Gastrocnemius medialis (tissue), 4 donors: ENCODE data around the gene GABRG3. TPM values are rescaled to one million over a fixed set of nuclear protein-coding genes. Genes with fewer than 3 reads are reported as not detected.

Experiments used
- ATAC-seq, 2 donors: fragments of 150-250 bp; one replicate each; pipeline ENCODE4 v1.9.1; 2016
- DNase-seq, 2 donors: peaks; one replicate each; pipeline ENCODE4 v3.0.0-alpha.2; 2019
- H3K27ac ChIP-seq, 4 donors: fragments of 200-600 bp; sonication (generic); 1 replicate in 1 of 4; 2 replicates in 3 of 4; pipeline ENCODE4 v1.5.1; 2016 to 2018; ENCODE audit warnings: mild to moderate bottlenecking in 2 of 4, moderate library complexity in 1 of 4
- H3K27me3 ChIP-seq, 3 donors: fragments of 200-600 bp; sonication (generic) in 2 of 3; 1 replicate in 1 of 3; 2 replicates in 2 of 3; pipeline versions ENCODE4 v1.5.1 to v1.6.0; 2016 to 2019; ENCODE audit warnings: mild to moderate bottlenecking in 1 of 3, moderate library complexity in 1 of 3
- H3K36me3 ChIP-seq, 2 donors: fragments of 200-600 bp; sonication (generic) in 1 of 2; one replicate each; pipeline ENCODE4 v1.5.1; 2017 to 2018
- H3K4me1 ChIP-seq, 2 donors: fragments of 200-600 bp; sonication (generic) in 1 of 2; one replicate each; pipeline ENCODE4 v1.5.1; 2016 to 2017; ENCODE audit warnings: mild to moderate bottlenecking in 2 of 2
- H3K4me3 ChIP-seq, 4 donors: fragments of 200-600 bp; sonication (generic) in 3 of 4; 1 replicate in 1 of 4; 2 replicates in 3 of 4; pipeline ENCODE4 v1.5.1; 2016 to 2019; ENCODE audit warnings: mild to moderate bottlenecking in 2 of 4
- H3K9me3 ChIP-seq, 3 donors: fragments of 200-600 bp; sonication (generic) in 2 of 3; 1 replicate in 1 of 3; 2 replicates in 2 of 3; pipeline ENCODE4 v1.5.1; 2016 to 2019
- POLR2A ChIP-seq, 2 donors: fragments of 450-650 bp; IDR thresholded peaks; one replicate each; pipeline ENCODE4 v1.6.1; 2017; ENCODE audit warnings: antibody characterized with exemption in 2 of 2, mild to moderate bottlenecking in 2 of 2, moderate library complexity in 2 of 2
- in situ Hi-C, 4 donors: fragments of 200-750 bp; cut with MboI; loops; one replicate each; pipeline versions ENCODE4 v1.15.0 to v1.8.0; 2017; ENCODE audit warnings: low sequenced_read_pairs in 4 of 4
- intact Hi-C: fragments of 100-400 bp; cut with DNase I; formaldehyde crosslinking; loops from one replicate; pipeline ENCODE4 v1.15.1; 2023; ENCODE audit warnings: low total_unique reads
- total RNA-seq, 4 donors: library from RNA; depleted of rRNA; stranded (reverse); fragments of >200 nt; gene quantifications; one replicate each; pipeline versions ENCODE4 v1.1.0 to v1.2.3, GENCODE V29; 2016
- TF ChIP-seq, protein P1 (sequence below), 5 experiments: fragments of 450-650 bp in 3 of 5; fragments of 200-600 bp in 2 of 5; sonication (generic) in 2 of 5; IDR thresholded peaks in 4 of 5; conservative IDR thresholded peaks in 1 of 5; 1 replicate in 4 of 5; 2 replicates in 1 of 5; pipeline ENCODE4 v1.5.1; 2016 to 2019; ENCODE audit warnings: antibody characterized with exemption in 5 of 5, mild to moderate bottlenecking in 3 of 5, moderate library complexity in 3 of 5

The GABRG3 gene
- total RNA-seq, 4 donors from 2014 or later: not detected

DNA sequence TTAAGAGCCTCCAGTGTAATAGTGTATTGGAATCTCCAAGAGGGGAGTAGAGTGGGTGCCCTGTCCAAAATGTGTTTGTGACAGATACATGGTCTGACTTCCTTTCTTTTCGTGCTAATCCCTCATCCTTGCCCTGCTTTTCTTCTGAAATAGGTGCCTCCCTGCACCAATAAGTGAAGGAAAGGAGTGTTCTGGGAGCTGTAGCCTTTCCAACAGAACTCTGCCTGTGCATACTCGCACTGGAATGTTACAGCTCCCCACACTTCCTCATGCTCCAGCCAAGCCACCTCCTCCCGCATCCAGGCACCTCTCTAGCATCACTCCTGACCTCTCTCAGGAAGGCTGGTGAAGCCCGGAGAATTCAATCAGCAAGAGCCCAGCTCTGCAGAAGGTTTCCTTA, 478.0 kb downstream of the GABRG3 start:
- Histone ChIP-seq H3K27ac (no peak overlapping the region), H3K4me1 (no peaks in the 10 kb centered on the region), H3K9me3 (no peaks in the 10 kb centered on the region), H3K27me3 (no peaks in the 10 kb centered on the region), H3K4me3 (no peak overlapping the region), H3K36me3 (no peaks in the 10 kb centered on the region)
- no peak for DNase-seq
- TF ChIP-seq, protein P1, sequence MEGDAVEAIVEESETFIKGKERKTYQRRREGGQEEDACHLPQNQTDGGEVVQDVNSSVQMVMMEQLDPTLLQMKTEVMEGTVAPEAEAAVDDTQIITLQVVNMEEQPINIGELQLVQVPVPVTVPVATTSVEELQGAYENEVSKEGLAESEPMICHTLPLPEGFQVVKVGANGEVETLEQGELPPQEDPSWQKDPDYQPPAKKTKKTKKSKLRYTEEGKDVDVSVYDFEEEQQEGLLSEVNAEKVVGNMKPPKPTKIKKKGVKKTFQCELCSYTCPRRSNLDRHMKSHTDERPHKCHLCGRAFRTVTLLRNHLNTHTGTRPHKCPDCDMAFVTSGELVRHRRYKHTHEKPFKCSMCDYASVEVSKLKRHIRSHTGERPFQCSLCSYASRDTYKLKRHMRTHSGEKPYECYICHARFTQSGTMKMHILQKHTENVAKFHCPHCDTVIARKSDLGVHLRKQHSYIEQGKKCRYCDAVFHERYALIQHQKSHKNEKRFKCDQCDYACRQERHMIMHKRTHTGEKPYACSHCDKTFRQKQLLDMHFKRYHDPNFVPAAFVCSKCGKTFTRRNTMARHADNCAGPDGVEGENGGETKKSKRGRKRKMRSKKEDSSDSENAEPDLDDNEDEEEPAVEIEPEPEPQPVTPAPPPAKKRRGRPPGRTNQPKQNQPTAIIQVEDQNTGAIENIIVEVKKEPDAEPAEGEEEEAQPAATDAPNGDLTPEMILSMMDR (IDR thresholded peaks at IDR 0.05 in 4 of 5, conservative IDR thresholded peaks at IDR 0.05 in 1 of 5): no peak
- no peak for TF ChIP-seq POLR2A (IDR thresholded peaks at IDR 0.05)
- no peak for ATAC-seq
- in situ Hi-C loops (no loop called here), intact Hi-C loops (no loop called here)

DNA sequence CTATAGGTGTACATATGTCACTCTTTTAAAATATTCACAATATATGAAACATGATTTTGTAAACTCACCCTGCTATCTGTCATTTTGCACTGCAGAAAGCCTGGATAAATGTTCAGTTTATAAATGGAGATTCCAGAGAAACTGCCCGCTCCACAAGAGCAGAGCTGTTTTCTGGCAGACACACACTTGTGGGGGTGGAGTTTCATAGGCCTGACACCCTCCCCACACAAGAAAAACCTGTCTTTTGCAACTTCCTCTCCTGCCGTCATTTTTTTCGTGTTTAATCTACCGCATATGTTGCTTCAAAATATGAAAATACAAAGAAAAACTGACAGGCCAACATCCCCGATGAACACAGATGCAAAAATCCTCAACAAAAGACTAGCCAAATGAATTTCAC, 479.0 kb downstream of the GABRG3 start:
- DNase-seq: no peak
- intact Hi-C loops: no loop called here
- no peak overlapping the region for H3K27ac ChIP-seq
- no peak for ATAC-seq
- H3K4me1 ChIP-seq: no peaks in the 10 kb centered on the region
- H3K27me3 ChIP-seq: no peaks in the 10 kb centered on the region
- H3K4me3 ChIP-seq: no peak overlapping the region
- in situ Hi-C loops: no loop called here
- no peaks in the 10 kb centered on the region for H3K36me3 ChIP-seq
- H3K9me3 ChIP-seq: no peaks in the 10 kb centered on the region
- no peak for TF ChIP-seq POLR2A (IDR thresholded peaks at IDR 0.05)
- TF ChIP-seq, protein P1 (IDR thresholded peaks at IDR 0.05 in 4 of 5, conservative IDR thresholded peaks at IDR 0.05 in 1 of 5): no peak

DNA sequence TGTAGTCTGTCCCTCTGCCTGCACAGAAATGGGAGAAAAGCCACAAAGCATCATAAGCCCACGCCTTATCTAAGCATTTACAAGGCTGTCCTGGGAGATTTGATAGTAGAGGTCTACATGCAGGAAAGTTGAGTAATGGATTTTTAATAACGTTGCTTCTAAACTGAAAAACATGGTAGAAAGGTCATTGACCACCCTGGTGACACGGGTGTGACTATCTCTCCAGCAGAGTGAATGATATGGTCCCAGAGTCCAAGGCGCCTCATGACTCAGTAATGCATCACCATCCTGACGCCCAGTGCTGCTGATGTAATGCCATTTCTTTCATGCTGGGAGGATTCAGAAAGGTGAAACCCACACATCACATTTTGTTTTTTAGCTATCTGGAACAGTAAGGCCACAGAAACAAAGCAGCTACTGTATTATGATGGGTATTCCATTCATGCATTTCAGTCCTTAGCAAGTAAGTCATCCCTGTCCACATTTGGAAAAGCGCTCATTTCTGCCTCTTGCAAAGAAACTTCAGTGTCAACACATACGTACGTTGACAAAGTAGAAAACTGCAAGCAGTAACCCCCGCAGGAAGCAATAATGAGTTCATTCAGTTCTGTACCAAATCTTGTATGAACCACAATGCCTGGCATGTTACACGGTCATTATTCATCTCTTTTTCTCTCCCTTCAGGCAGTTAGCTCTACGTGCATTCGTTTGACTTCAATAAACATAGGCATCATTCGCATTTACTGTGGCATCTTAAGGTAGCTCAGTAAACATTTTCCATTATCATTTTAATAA, 483.5 kb downstream of the GABRG3 start:
- in situ Hi-C loops (no loop called here), intact Hi-C loops (no loop called here)
- DNase-seq (no peak), ATAC-seq (no peak)
- no peaks in the 10 kb centered on the region for H3K4me1 ChIP-seq
- H3K9me3 ChIP-seq: no peaks in the 10 kb centered on the region
- H3K36me3 ChIP-seq: no peaks in the 10 kb centered on the region
- no peak overlapping the region for H3K4me3 ChIP-seq
- H3K27me3 ChIP-seq: no peaks in the 10 kb centered on the region
- H3K27ac ChIP-seq: no peak overlapping the region
- TF ChIP-seq POLR2A (IDR thresholded peaks at IDR 0.05): no peak
- TF ChIP-seq, protein P1 (IDR thresholded peaks at IDR 0.05 in 4 of 5, conservative IDR thresholded peaks at IDR 0.05 in 1 of 5): no peak

DNA sequence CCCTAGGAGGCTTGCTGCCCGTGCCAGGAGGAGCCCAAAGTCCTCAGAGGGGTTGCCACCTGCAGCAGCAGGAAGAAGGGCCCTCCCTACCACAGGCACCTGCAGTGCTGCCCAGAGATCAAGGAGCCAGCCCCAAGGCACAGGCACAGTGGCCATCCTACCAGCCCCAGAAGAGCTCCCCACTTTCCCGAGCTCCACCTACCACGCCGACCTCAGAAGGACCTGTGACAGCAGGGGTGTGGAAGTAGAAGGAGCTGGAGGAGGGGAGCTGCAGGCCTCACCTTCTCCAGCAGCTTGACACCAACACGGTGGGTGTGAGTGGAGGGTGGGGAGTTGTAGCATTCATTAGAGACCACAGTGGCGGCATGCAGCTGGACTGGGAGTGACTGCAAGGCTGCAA, 485.8 kb downstream of the GABRG3 start:
- H3K36me3 ChIP-seq: no peaks in the 10 kb centered on the region
- H3K4me3 ChIP-seq: no peak overlapping the region
- no peak for DNase-seq
- in situ Hi-C loops: no loop called here
- no peaks in the 10 kb centered on the region for H3K9me3 ChIP-seq
- TF ChIP-seq, protein P1 (IDR thresholded peaks at IDR 0.05 in 4 of 5, conservative IDR thresholded peaks at IDR 0.05 in 1 of 5): no peak
- TF ChIP-seq POLR2A (IDR thresholded peaks at IDR 0.05): no peak
- intact Hi-C loops: no loop called here
- H3K27me3 ChIP-seq: no peaks in the 10 kb centered on the region
- no peaks in the 10 kb centered on the region for H3K4me1 ChIP-seq
- no peak overlapping the region for H3K27ac ChIP-seq
- no peak for ATAC-seq

DNA sequence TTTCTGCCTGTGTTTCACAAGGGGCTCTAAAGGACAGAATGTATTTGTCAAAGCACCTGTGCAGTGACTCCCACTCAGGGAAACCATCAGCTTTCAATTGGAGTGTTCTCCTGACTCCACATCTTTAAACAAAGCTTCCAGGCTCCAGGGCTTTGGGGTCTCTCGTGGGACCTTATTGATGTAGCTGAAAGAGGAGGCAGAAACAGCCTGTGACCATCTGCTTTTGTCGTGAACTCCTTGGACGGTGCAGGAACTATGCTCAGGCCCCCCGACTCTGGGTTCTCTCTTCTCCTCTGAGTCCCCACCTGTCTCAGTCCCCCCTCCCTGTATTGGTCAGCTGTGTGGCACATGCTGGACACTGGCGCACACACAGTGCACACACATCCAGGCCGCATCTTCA, 486.8 kb downstream of the GABRG3 start:
- DNase-seq (no peak), ATAC-seq (no peak)
- no peaks in the 10 kb centered on the region for H3K4me1 ChIP-seq
- intact Hi-C loops: no loop called here
- H3K9me3 ChIP-seq: no peaks in the 10 kb centered on the region
- in situ Hi-C loops: no loop called here
- H3K4me3 ChIP-seq: no peak overlapping the region
- H3K27ac ChIP-seq: no peak overlapping the region
- H3K27me3 ChIP-seq: no peaks in the 10 kb centered on the region
- H3K36me3 ChIP-seq: no peaks in the 10 kb centered on the region
- TF ChIP-seq, protein P1 (IDR thresholded peaks at IDR 0.05 in 4 of 5, conservative IDR thresholded peaks at IDR 0.05 in 1 of 5): no peak
- TF ChIP-seq POLR2A (IDR thresholded peaks at IDR 0.05): no peak
